GM12891 (cell line): Measurements from ENCODE around the gene ETFB.

Experiments
- DNase-seq: peaks from one replicate; pipeline ENCODE4 v3.0.0; 2011; ENCODE audit warnings: low spot score; ENCODE audit not compliant: insufficient read length
- FAIRE-seq: peaks from 2 replicates; lab custom pipeline; 2011; peaks lifted over from hg19 to GRCh38; lab: Jason Lieb, UNC
- PAX5 ChIP-seq: IDR thresholded peaks from 2 replicates; pipeline ENCODE4 v1.6.1; 2011; ENCODE audit warnings: low read length, moderate library complexity, mild to moderate bottlenecking; ENCODE audit not compliant: insufficient read depth, severe bottlenecking
- POLR2A ChIP-seq: IDR thresholded peaks from 2 replicates; pipeline ENCODE4 v1.6.1; 2011; ENCODE audit warnings: low read depth, low read length, control low read depth
- POLR2AphosphoS5 ChIP-seq: IDR thresholded peaks from 2 replicates; pipeline ENCODE4 v1.6.1; 2011; ENCODE audit warnings: low read depth, low read length, control low read depth
- POU2F2 ChIP-seq: IDR thresholded peaks from 2 replicates; pipeline ENCODE4 v1.6.1; 2011; ENCODE audit warnings: low read depth, mild to moderate bottlenecking, control low read depth, low read length, moderate library complexity
- SPI1 ChIP-seq: IDR thresholded peaks from 2 replicates; pipeline ENCODE4 v1.6.1; 2011; ENCODE audit warnings: low read depth, low read length, control low read depth
- TAF1 ChIP-seq: IDR thresholded peaks from 2 replicates; pipeline ENCODE4 v1.6.1; 2011; ENCODE audit warnings: low read depth, low read length, control low read depth

The ETFB gene

GRCh38 chr19:51394050-51394836 lies 28.1 kb upstream of the ETFB start:
- TF ChIP-seq TAF1, result no peak
- peak; percentile 72 for TF ChIP-seq POLR2A
- TF ChIP-seq PAX5, result no peak
- TF ChIP-seq POU2F2, result no peak
- TF ChIP-seq POLR2AphosphoS5, result peak; percentile 67; the same call in 1 of the 2 replicates
- peak; percentile 49; the same call in 1 of the 2 replicates for TF ChIP-seq SPI1
- DNase-seq, result peak; percentile 80

GRCh38 chr19:51392701-51393100 lies 26.5 kb upstream of the ETFB start:
- DNase-seq, result no peak
- FAIRE-seq, result no peak
- TF ChIP-seq SPI1 (no peak), POU2F2 (no peak), POLR2AphosphoS5 (no peak), POLR2A (no peak), TAF1 (no peak), PAX5 (no peak)

More at GRCh38 chr19:51394050-51394836, 28.1 kb upstream of the ETFB start:
- peak; percentile 93 for FAIRE-seq

GRCh38 chr19:51391073-51391611 lies 25.0 kb upstream of the ETFB start:
- TF ChIP-seq POU2F2 (no peak), POLR2A (no peak), PAX5 (no peak), TAF1 (no peak), POLR2AphosphoS5 (no peak), SPI1 (no peak)
- FAIRE-seq (no peak), DNase-seq (no peak)

GRCh38 chr19:51389143-51389542 lies 23.0 kb upstream of the ETFB start:
- FAIRE-seq (no peak), DNase-seq (no peak)
- TF ChIP-seq POU2F2 (no peak), POLR2A (no peak), TAF1 (no peak)

GRCh38 chr19:51387924-51388389 lies 21.8 kb upstream of the ETFB start, which contains the start of gene LIM2:
Gene LIM2 (minus strand): TSS chr19:51387974. CDS start chr19:51387443, 531 bp downstream.
- TF ChIP-seq POU2F2 (no peak), PAX5 (no peak), TAF1 (no peak), POLR2AphosphoS5 (no peak), POLR2A (no peak), SPI1 (no peak)
- FAIRE-seq (peak; percentile 33), DNase-seq (no peak)

GRCh38 chr19:51386882-51387520 lies 20.8 kb upstream of the ETFB start:
- no peak for FAIRE-seq
- no peak for DNase-seq
- TF ChIP-seq PAX5 (no peak), SPI1 (no peak), TAF1 (no peak), POLR2A (no peak), POU2F2 (no peak), POLR2AphosphoS5 (no peak)

GRCh38 chr19:51382004-51382403 lies 15.8 kb upstream of the ETFB start:
- FAIRE-seq, result no peak
- TF ChIP-seq TAF1 (no peak), POU2F2 (no peak), PAX5 (no peak), SPI1 (no peak), POLR2A (no peak), POLR2AphosphoS5 (no peak)
- DNase-seq, result no peak

- FAIRE-seq (no peak), DNase-seq (no peak)
- no peak for TF ChIP-seq SPI1
- no peak for TF ChIP-seq TAF1
- no peak for TF ChIP-seq POLR2AphosphoS5
- no peak for TF ChIP-seq PAX5
- TF ChIP-seq POU2F2, result no peak
These were observed 14.2 kb upstream of the ETFB start for GRCh38 chr19:51380379-51380778.

- DNase-seq (no peak), FAIRE-seq (no peak)
- TF ChIP-seq POU2F2 (no peak), PAX5 (no peak), SPI1 (no peak), TAF1 (no peak)
These were observed 11.2 kb upstream of the ETFB start for GRCh38 chr19:51377422-51377821.
